CD4-positive, alpha-beta T cell treated with Interleukin-17A for 4 hours (primary cell): ENCODE data around the gene PDE4A.
A peak's percentile ranks its signal among the peaks of the same experiment; 100 is the strongest.
"Not testable (repeated sequence)": the region's sequence is repeated elsewhere in the genome, so short reads cannot be mapped to it uniquely, and the experiment has no call there.

ENCODE experiments used
- DNase-seq: peaks from one replicate; pipeline ENCODE4 v3.0.0-alpha.2; 2020; ENCODE audit warnings: mixed read lengths

The PDE4A gene

GRCh38 chr19:10430505-10431253 lies 10.3 kb downstream of the PDE4A start:
- DNase-seq, result no peak

GRCh38 chr19:10431254-10431942 lies 11.1 kb downstream of the PDE4A start:
- peak; percentile 43 for DNase-seq

GRCh38 chr19:10431943-10432735 lies 11.8 kb downstream of the PDE4A start:
- DNase-seq, result peak; percentile 78

GRCh38 chr19:10432736-10433130 lies 12.4 kb downstream of the PDE4A start:
- DNase-seq, result no peak

GRCh38 chr19:10433131-10433536 lies 12.8 kb downstream of the PDE4A start:
- DNase-seq, result no peak

GRCh38 chr19:10439588-10439987 lies 19.2 kb downstream of the PDE4A start:
- DNase-seq, result no peak

GRCh38 chr19:10442698-10443097 lies 22.4 kb downstream of the PDE4A start:
- no peak for DNase-seq

GRCh38 chr19:10449037-10449436 lies 28.7 kb downstream of the PDE4A start:
- no peak for DNase-seq

- DNase-seq, result no peak
Observed at GRCh38 chr19:10450191-10450852, 30.0 kb downstream of the PDE4A start.

- no peak for DNase-seq
Observed at GRCh38 chr19:10450853-10451609, 30.7 kb downstream of the PDE4A start.

- no peak for DNase-seq
Observed at GRCh38 chr19:10452726-10453618, 32.6 kb downstream of the PDE4A start.

GRCh38 chr19:10453852-10454251 lies 33.5 kb downstream of the PDE4A start:
- no peak for DNase-seq

- DNase-seq, result no peak
Observed at GRCh38 chr19:10454267-10454666, 33.9 kb downstream of the PDE4A start.

GRCh38 chr19:10458733-10459132 lies 38.4 kb downstream of the PDE4A start:
- not testable (repeated sequence) for DNase-seq

GRCh38 chr19:10460714-10461046 lies 40.3 kb downstream of the PDE4A start:
- no peak for DNase-seq

GRCh38 chr19:10461047-10461949 lies 41.0 kb downstream of the PDE4A start:
- peak; percentile 92 for DNase-seq

- not testable (repeated sequence) for DNase-seq
Observed at GRCh38 chr19:10462042-10462441, 41.7 kb downstream of the PDE4A start.

GRCh38 chr19:10462557-10462956 lies 42.2 kb downstream of the PDE4A start:
- no peak for DNase-seq

GRCh38 chr19:10464456-10464855 lies 44.1 kb downstream of the PDE4A start:
- no peak for DNase-seq

- no peak for DNase-seq
Observed at GRCh38 chr19:10467104-10467706, 46.9 kb downstream of the PDE4A start.
